ENCODE measurements around the gene SNX3.

GRCh38 chr6:108169464-108170331, 91.1 kb downstream of the SNX3 start:
- TF ChIP-seq CTCF (conservative IDR thresholded peaks at IDR 0.05; ENCODE audit: low read depth, low read length) (no peak), EZH2 (IDR thresholded peaks at IDR 0.05; ENCODE audit: low read length, unreplicated experiment) (no peak)
